Gastroesophageal sphincter (tissue), 4 donors: ENCODE results near the gene RCAN3. TPM values are rescaled to one million over a fixed set of nuclear protein-coding genes. Genes with fewer than 3 reads are reported as not detected.
"Not testable (repeated sequence)": the region's sequence is repeated elsewhere in the genome, so short reads cannot be mapped to it uniquely, and the experiment has no call there.

Source experiments
- ATAC-seq: fragments of 150-250 bp; one replicate; pipeline ENCODE4 v1.9.1; 2016; ENCODE audit warnings: mild to moderate bottlenecking, moderate library complexity
- H3K27ac ChIP-seq, 4 donors: fragments of 200-600 bp; sonication (generic) in 3 of 4; 1 replicate in 3 of 4; 2 replicates in 1 of 4; pipeline ENCODE4 v1.5.1; 2016 to 2019
- H3K27me3 ChIP-seq: fragments of 200-600 bp; sonication (generic); one replicate; pipeline ENCODE4 v1.5.1; 2019
- H3K36me3 ChIP-seq, 2 donors: fragments of 200-600 bp; sonication (generic); one replicate each; pipeline ENCODE4 v1.5.1; 2019; ENCODE audit warnings: control low read depth in 1 of 2
- H3K4me1 ChIP-seq, 3 donors: fragments of 200-600 bp; sonication (generic); 1 replicate in 2 of 3; 2 replicates in 1 of 3; pipeline ENCODE4 v1.5.1; 2016 to 2019; ENCODE audit warnings: control low read depth in 2 of 3
- H3K4me3 ChIP-seq, 2 donors: fragments of 200-600 bp; sonication (generic); one replicate each; pipeline ENCODE4 v1.5.1; 2019; ENCODE audit warnings: mild to moderate bottlenecking in 1 of 2, moderate library complexity in 1 of 2
- H3K9me3 ChIP-seq, 3 donors: fragments of 200-600 bp; sonication (generic); one replicate each; pipeline ENCODE4 v1.5.1; 2017 to 2019; ENCODE audit warnings: control low read depth in 2 of 3
- EP300 ChIP-seq: sonication (generic); formaldehyde crosslinking; IDR thresholded peaks from one replicate; pipeline ENCODE4 v1.6.1; 2017; ENCODE audit warnings: antibody characterized with exemption, mild to moderate bottlenecking
- POLR2A ChIP-seq, 2 donors: fragments of 450-650 bp; IDR thresholded peaks; one replicate each; pipeline ENCODE4 v1.6.1; 2017; ENCODE audit warnings: antibody characterized with exemption in 2 of 2, mild to moderate bottlenecking in 2 of 2, moderate library complexity in 1 of 2
- POLR2AphosphoS5 ChIP-seq: sonication (generic); formaldehyde crosslinking; IDR thresholded peaks from one replicate; pipeline ENCODE4 v1.6.1; 2017; ENCODE audit warnings: antibody characterized with exemption
- WGBS, 2 donors: methylation state at CpG; one replicate each; pipeline ENCODE4 v1.1.5; 2018; ENCODE audit warnings: low coverage in 1 of 2; 5-methylcytosine and 5-hydroxymethylcytosine counted together
- total RNA-seq, 4 donors: library from RNA; depleted of rRNA; stranded (reverse); fragments of >200 nt; gene quantifications; one replicate each; pipeline ENCODE4 v1.1.0, GENCODE V29; 2016
- TF ChIP-seq, protein P1 (sequence below), 4 experiments: fragments of 200-600 bp in 2 of 4; fragments of 450-650 bp in 2 of 4; sonication (generic) in 1 of 4; IDR thresholded peaks; one replicate each; pipeline ENCODE4 v1.5.1; 2017 to 2019; ENCODE audit warnings: antibody characterized with exemption in 4 of 4, mild to moderate bottlenecking in 2 of 4, moderate library complexity in 2 of 4

The RCAN3 gene
- total RNA-seq, 4 donors from 2014 or later, result 9.0 to 12.7 (median 11.5) TPM

DNA sequence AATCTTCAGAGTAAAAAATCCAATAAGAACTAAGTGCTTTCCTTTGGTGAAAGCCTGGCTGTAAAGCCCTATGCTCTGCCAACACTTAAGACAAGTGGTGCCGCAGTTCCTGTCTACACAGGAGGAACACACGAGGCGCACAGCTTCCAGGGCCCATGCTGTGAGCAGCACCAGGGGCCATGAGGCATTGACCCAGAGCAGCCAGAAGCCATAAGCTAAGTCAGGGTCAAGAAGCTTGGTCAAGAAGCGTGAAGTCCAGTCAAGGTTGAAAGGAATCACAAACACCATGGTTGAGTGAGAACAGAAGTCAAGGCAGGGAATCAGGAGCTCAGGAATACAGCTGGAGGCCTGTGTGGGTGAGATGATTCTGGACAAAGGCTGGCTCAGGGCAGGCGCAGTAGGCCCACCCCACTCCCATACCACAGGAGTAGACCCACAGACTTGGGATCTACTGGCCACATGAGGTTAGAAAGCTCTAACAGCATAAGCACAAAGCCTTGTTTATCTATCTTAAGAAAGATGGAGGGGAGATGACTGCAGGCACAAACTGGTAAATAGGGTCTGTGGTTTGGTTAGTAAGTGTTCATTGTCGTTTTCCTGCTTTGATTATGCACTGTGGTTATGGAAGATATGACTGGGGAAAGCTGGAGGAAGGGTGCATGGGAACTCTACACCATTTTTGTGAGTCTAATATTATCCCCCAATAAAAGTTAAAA lies 42.9 kb upstream of the RCAN3 start:
- Histone ChIP-seq H3K4me1 (no peaks in the 10 kb centered on the region), H3K27ac (no peak overlapping the region), H3K27me3 (no peaks in the 10 kb centered on the region), H3K36me3 (peaks cover 0 to 90% of the 10 kb centered on the region in 2 donors), H3K4me3 (no peak overlapping the region), H3K9me3 (no peaks in the 10 kb centered on the region)
- WGBS, 2 donors, result 90 to 100% methylated on average over 2 to 6 of the region's 6 CpGs
- no peak for TF ChIP-seq EP300
- TF ChIP-seq, protein P1, sequence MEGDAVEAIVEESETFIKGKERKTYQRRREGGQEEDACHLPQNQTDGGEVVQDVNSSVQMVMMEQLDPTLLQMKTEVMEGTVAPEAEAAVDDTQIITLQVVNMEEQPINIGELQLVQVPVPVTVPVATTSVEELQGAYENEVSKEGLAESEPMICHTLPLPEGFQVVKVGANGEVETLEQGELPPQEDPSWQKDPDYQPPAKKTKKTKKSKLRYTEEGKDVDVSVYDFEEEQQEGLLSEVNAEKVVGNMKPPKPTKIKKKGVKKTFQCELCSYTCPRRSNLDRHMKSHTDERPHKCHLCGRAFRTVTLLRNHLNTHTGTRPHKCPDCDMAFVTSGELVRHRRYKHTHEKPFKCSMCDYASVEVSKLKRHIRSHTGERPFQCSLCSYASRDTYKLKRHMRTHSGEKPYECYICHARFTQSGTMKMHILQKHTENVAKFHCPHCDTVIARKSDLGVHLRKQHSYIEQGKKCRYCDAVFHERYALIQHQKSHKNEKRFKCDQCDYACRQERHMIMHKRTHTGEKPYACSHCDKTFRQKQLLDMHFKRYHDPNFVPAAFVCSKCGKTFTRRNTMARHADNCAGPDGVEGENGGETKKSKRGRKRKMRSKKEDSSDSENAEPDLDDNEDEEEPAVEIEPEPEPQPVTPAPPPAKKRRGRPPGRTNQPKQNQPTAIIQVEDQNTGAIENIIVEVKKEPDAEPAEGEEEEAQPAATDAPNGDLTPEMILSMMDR (IDR thresholded peaks at IDR 0.05), result no peak
- no peak for TF ChIP-seq POLR2A (IDR thresholded peaks at IDR 0.05)
- no peak for TF ChIP-seq POLR2AphosphoS5
- no peak for ATAC-seq

DNA sequence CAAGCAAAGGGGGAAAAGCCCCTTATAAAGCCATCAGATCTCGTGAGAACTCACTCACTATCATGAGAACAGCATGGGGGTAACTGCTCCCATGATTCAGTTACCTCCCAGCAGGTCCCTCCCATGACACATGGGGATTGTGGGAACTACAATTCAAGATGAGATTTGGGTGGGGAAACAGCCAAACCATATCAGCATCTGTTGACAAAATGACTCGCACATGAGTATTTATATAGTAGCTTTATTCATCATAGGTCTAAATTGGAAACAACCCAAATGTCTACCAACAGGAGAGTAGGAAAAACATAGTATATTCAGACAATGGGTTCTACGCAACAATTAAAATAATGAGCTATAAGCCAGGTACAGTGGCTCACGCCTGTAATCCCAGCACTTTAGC lies 40.5 kb upstream of the RCAN3 start:
- peaks cover 0 to 88% of the 10 kb centered on the region in 2 donors for H3K36me3 ChIP-seq
- not testable (repeated sequence) for H3K27me3 ChIP-seq, H3K4me1 ChIP-seq, H3K9me3 ChIP-seq, H3K4me3 ChIP-seq, ATAC-seq, H3K27ac ChIP-seq
- WGBS, 2 donors, result 78 to 92% methylated on average over 4 of the region's 4 CpGs

DNA sequence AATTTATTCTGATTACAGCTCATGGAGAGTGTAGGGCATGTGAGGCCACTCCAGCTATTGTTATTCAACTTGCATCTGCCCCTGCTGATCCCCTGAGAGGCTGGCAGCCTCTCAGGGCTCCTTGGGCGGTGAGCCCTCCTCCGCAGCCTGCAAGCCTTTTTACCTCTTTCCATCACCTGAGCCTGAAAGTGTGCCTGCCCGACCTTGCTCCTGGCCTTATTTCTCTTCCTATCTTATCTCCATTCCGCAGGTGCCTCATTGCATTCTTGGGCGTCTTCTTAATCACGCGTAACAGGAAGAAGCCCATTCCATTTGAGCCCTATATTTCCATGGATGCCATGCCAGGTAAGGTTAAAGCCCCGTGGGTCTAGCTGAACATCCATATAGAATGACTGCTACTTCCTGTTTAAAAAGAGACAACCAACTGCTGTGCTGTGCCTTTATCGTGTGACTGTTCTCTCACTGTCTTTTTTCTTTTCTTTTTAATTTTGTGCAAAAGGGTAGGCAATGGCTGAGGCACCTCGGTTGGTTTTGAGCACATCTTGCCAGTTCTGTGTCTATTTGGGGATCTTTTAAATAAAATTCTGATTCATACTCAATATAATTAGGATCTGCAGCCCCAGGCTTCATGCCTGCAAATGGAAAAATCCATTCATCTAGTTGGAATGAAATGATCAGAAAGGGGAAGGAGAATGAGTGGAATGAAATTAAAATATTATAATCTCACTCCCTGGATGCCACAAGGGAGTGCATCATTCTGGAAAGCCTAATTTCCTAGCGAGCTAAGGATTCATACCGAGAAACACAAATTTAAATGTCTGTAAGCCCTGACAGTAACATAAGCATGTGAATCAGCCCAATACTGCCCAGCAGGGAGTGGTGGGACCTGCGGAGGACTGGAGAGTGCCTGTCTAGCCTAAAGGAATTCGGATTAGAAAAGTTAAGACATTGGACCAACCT lies 38.6 kb upstream of the RCAN3 start:
- peaks cover 0 to 85% of the 10 kb centered on the region in 2 donors for H3K36me3 ChIP-seq
- no peaks in the 10 kb centered on the region for H3K27me3 ChIP-seq
- no peaks in the 10 kb centered on the region for H3K9me3 ChIP-seq
- no peak overlapping the region for H3K27ac ChIP-seq
- TF ChIP-seq, protein P1 (IDR thresholded peaks at IDR 0.05), result no peak
- TF ChIP-seq POLR2AphosphoS5 (no peak), EP300 (no peak), POLR2A (IDR thresholded peaks at IDR 0.05) (no peak)
- no peaks in the 10 kb centered on the region for H3K4me1 ChIP-seq
- no peak overlapping the region for H3K4me3 ChIP-seq
- no peak for ATAC-seq
- 56 to 58% methylated on average over 8 to 14 of the region's 14 CpGs for WGBS, 2 donors

DNA sequence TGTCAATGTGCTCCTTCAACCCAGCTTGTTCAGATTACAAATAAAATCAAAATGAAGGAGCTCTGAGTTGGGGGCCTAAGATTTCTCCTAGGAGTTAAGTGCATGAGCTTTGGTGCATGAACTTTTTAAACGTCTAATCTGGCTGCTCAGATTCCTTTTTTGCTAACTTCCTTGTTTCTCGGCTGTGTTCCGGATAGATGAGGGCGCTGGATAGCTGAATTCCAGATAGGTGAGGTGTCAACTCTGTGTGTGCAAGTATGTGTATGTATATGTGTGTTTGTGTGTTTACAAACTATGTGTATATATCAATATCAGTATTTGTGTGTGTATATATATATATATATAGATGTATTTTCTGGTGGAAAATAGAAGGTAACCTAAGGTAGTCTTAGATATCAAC lies 37.5 kb upstream of the RCAN3 start:
- no peaks in the 10 kb centered on the region for H3K9me3 ChIP-seq
- no peaks in the 10 kb centered on the region for H3K27me3 ChIP-seq
- peaks cover 0 to 85% of the 10 kb centered on the region in 2 donors for H3K36me3 ChIP-seq
- H3K4me3 ChIP-seq, result no peak overlapping the region
- no peaks in the 10 kb centered on the region for H3K4me1 ChIP-seq
- ATAC-seq, result no peak
- WGBS, 2 donors, result 73 to 75% methylated on average over 4 of the region's 4 CpGs
- TF ChIP-seq, protein P1 (IDR thresholded peaks at IDR 0.05), result no peak
- no peak for TF ChIP-seq POLR2AphosphoS5
- no peak for TF ChIP-seq POLR2A (IDR thresholded peaks at IDR 0.05)
- H3K27ac ChIP-seq, result no peak overlapping the region

DNA sequence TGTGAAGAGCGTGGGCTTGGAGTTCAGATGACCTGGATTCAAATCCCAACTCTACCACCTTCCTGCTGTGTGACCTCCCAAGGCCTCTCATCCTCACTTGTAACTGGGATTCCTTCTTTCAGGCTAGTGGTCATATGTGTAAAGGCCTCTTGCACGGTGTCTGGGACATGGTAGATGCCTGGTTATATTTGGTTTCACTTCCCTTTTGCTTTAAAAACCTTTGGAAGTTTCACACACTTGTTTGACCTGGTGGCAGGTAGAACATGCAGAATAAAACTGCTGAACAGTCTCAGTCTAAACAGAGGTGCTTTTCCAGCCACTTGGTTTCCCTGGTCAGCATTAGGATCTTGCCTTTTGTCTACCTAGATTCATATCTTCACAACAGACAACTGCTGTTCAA lies 37.0 kb upstream of the RCAN3 start:
- no peak overlapping the region for H3K27ac ChIP-seq
- H3K36me3 ChIP-seq, result peaks cover 0 to 85% of the 10 kb centered on the region in 2 donors
- H3K9me3 ChIP-seq, result no peaks in the 10 kb centered on the region
- H3K4me1 ChIP-seq, result no peaks in the 10 kb centered on the region
- no peaks in the 10 kb centered on the region for H3K27me3 ChIP-seq
- no peak for ATAC-seq
- TF ChIP-seq POLR2A (IDR thresholded peaks at IDR 0.05), result no peak
- no peak for TF ChIP-seq POLR2AphosphoS5
- no peak for TF ChIP-seq EP300
- TF ChIP-seq, protein P1 (IDR thresholded peaks at IDR 0.05), result no peak
- 100% methylated on average over 1 of the region's 2 CpGs for WGBS, 2 donors
- H3K4me3 ChIP-seq, result no peak overlapping the region
